H9 (cell line): ENCODE data around the gene RGS6. TPM values are rescaled to one million over a fixed set of nuclear protein-coding genes. Genes with fewer than 3 reads are reported as not detected.

Experiments used
- DNase-seq: peaks from one replicate; pipeline ENCODE4 v3.0.0-alpha.2; 2017
- H2AFZ ChIP-seq: one replicate; pipeline ENCODE4 v1.6.1; 2013; ENCODE audit warnings: mild to moderate bottlenecking, low read length, control low read depth, moderate library complexity
- H2AK5ac ChIP-seq: 2 replicates; pipeline ENCODE4 v1.6.1; 2013; ENCODE audit warnings: low read length, control low read depth, mixed read lengths; ENCODE audit not compliant: insufficient read length
- H2BK120ac ChIP-seq: one replicate; pipeline ENCODE4 v1.6.1; 2013; ENCODE audit warnings: low read depth, mild to moderate bottlenecking, low read length, control low read depth, inconsistent platforms; ENCODE audit not compliant: poor library complexity, severe bottlenecking
- H2BK12ac ChIP-seq: 2 replicates; pipeline ENCODE4 v1.6.1; 2013; ENCODE audit warnings: low read length, control low read depth, mixed read lengths, low read depth; ENCODE audit not compliant: insufficient read length
- H2BK15ac ChIP-seq: 2 replicates; pipeline ENCODE4 v1.6.1; 2013; ENCODE audit warnings: low read depth, low read length, control low read depth
- H2BK20ac ChIP-seq: one replicate; pipeline ENCODE4 v1.6.1; 2013; ENCODE audit warnings: low read depth, mild to moderate bottlenecking, low read length, control low read depth, inconsistent platforms; ENCODE audit not compliant: poor library complexity, severe bottlenecking
- H2BK5ac ChIP-seq: 2 replicates; pipeline ENCODE4 v1.6.1; 2013; ENCODE audit warnings: low read length, control low read depth, mixed read lengths; ENCODE audit not compliant: insufficient read length
- H3K14ac ChIP-seq: 2 replicates; pipeline ENCODE4 v1.6.1; 2013; ENCODE audit warnings: low read length, control low read depth; ENCODE audit not compliant: insufficient read depth
- H3K18ac ChIP-seq: 2 replicates; pipeline ENCODE4 v1.6.1; 2013; ENCODE audit warnings: low read depth, mild to moderate bottlenecking, mixed read lengths, low read length, control low read depth; ENCODE audit not compliant: insufficient read length
- H3K23ac ChIP-seq: 2 replicates; pipeline ENCODE4 v1.6.1; 2013; ENCODE audit warnings: low read length, control low read depth, mixed read lengths, low read depth; ENCODE audit not compliant: insufficient read length
- H3K23me2 ChIP-seq: 2 replicates; pipeline ENCODE4 v1.6.1; 2013; ENCODE audit warnings: low read depth, mild to moderate bottlenecking, mixed read lengths, low read length, control low read depth; ENCODE audit not compliant: insufficient read length, poor library complexity, severe bottlenecking
- H3K27ac ChIP-seq: 2 replicates; pipeline ENCODE4 v1.5.1; 2013; ENCODE audit warnings: low read length, control low read depth, mixed read lengths, low read depth; ENCODE audit not compliant: insufficient read length
- H3K27me3 ChIP-seq: 2 replicates; pipeline ENCODE4 v1.6.1; 2013; ENCODE audit warnings: low read length, control low read depth, inconsistent platforms; ENCODE audit not compliant: insufficient read depth
- H3K4ac ChIP-seq: 2 replicates; pipeline ENCODE4 v1.6.1; 2013; ENCODE audit warnings: low read depth, mild to moderate bottlenecking, control low read depth, inconsistent platforms, low read length, moderate library complexity
- H3K4me1 ChIP-seq: 2 replicates; pipeline ENCODE4 v1.6.1; 2013; ENCODE audit warnings: low read length, control low read depth, inconsistent platforms; ENCODE audit not compliant: insufficient read depth
- H3K4me2 ChIP-seq: 2 replicates; pipeline ENCODE4 v1.6.1; 2013; ENCODE audit warnings: low read length, control low read depth, mixed read lengths; ENCODE audit not compliant: insufficient read length, insufficient read depth
- H3K56ac ChIP-seq: 2 replicates; pipeline ENCODE4 v1.6.1; 2013; ENCODE audit warnings: low read depth, mild to moderate bottlenecking, mixed read lengths, low read length, control low read depth; ENCODE audit not compliant: insufficient read length
- H3K79me1 ChIP-seq: 2 replicates; pipeline ENCODE4 v1.6.1; 2013; ENCODE audit warnings: low read depth, mild to moderate bottlenecking, moderate library complexity, low read length, control low read depth, inconsistent platforms; ENCODE audit not compliant: insufficient read depth, poor library complexity, severe bottlenecking
- H3K79me2 ChIP-seq: 2 replicates; pipeline ENCODE4 v1.6.1; 2013; ENCODE audit warnings: low read length, control low read depth, inconsistent platforms; ENCODE audit not compliant: insufficient read depth
- H3K9ac ChIP-seq: 2 replicates; pipeline ENCODE4 v1.6.1; 2013; ENCODE audit warnings: low read length, control low read depth, mixed read lengths; ENCODE audit not compliant: insufficient read length; ENCODE audit errors: extremely low read depth
- H3K9me3 ChIP-seq: one replicate; pipeline ENCODE4 v1.6.1; 2013; ENCODE audit warnings: low read depth, low read length, inconsistent platforms; ENCODE audit not compliant: control insufficient read depth
- H3T11ph ChIP-seq: one replicate; pipeline ENCODE4 v1.6.1; 2013; ENCODE audit warnings: mild to moderate bottlenecking, low read length, control low read depth, inconsistent platforms
- H4K20me1 ChIP-seq: one replicate; pipeline ENCODE4 v1.6.1; 2013; ENCODE audit not compliant: control insufficient read depth, insufficient read length, insufficient read depth
- H4K5ac ChIP-seq: 2 replicates; pipeline ENCODE4 v1.6.1; 2013; ENCODE audit warnings: low read depth, mild to moderate bottlenecking, mixed read lengths, low read length, control low read depth; ENCODE audit not compliant: insufficient read length
- H4K8ac ChIP-seq: replicated peaks from 2 replicates; pipeline ENCODE4 v1.6.1; 2013; ENCODE audit warnings: low read length, control low read depth, mixed read lengths, low read depth; ENCODE audit not compliant: insufficient read length
- H4K91ac ChIP-seq: 2 replicates; pipeline ENCODE4 v1.6.1; 2013; ENCODE audit warnings: low read depth, mild to moderate bottlenecking, moderate library complexity, mixed read lengths, low read length, control low read depth; ENCODE audit not compliant: insufficient read length
- H3K27ac Mint-ChIP-seq, 3 experiments: 2 replicates in 2 of 3; 3 replicates in 1 of 3; pipeline ENCODE4 v1.8.0; 2020 to 2021; ENCODE audit warnings: mixed read lengths in 3 of 3, mild to moderate bottlenecking in 1 of 3, moderate library complexity in 1 of 3
- H3K27me3 Mint-ChIP-seq: 2 replicates; pipeline ENCODE4 v1.8.0; 2021; ENCODE audit warnings: low read depth, mild to moderate bottlenecking, moderate library complexity, mixed read lengths
- H3K36me3 Mint-ChIP-seq, 3 experiments: 2 replicates in 2 of 3; 3 replicates in 1 of 3; pipeline ENCODE4 v1.8.0; 2020 to 2021; ENCODE audit warnings: low read depth in 3 of 3, mixed read lengths in 3 of 3; ENCODE audit not compliant: insufficient read depth in 1 of 3
- H3K4me1 Mint-ChIP-seq, 2 experiments: 2 replicates each; pipeline ENCODE4 v1.8.0; 2020; ENCODE audit warnings: mixed read lengths in 2 of 2
- H3K4me3 Mint-ChIP-seq, 2 experiments: 2 replicates in 1 of 2; 3 replicates in 1 of 2; pipeline ENCODE4 v1.8.0; 2020 to 2021; ENCODE audit warnings: mild to moderate bottlenecking in 2 of 2, mixed read lengths in 2 of 2, moderate library complexity in 1 of 2
- H3K9me3 Mint-ChIP-seq, 2 experiments: 2 replicates in 1 of 2; 3 replicates in 1 of 2; pipeline ENCODE4 v1.8.0; 2020; ENCODE audit warnings: mild to moderate bottlenecking in 2 of 2, mixed read lengths in 2 of 2, moderate library complexity in 1 of 2
- WGBS: extraction: QIAGEN DNeasy Blood & Tissue Kit; methylation state at CpG from one replicate; pipeline ENCODE4 v1.1.7; 2013; ENCODE audit warnings: missing lambda C conversion rate, low lambda C conversion rate, mixed read lengths; ENCODE audit not compliant: insufficient read length; ENCODE audit errors: extremely low coverage; 5-methylcytosine and 5-hydroxymethylcytosine counted together
- total RNA-seq: library from RNA; stranded (reverse); gene quantifications from 2 replicates; pipeline ENCODE4 v1.2.1, GENCODE V29; 2021
- TF ChIP-seq, protein P1 (sequence below): fragments of 200-600 bp; sonication (generic); conservative IDR thresholded peaks from 3 replicates; pipeline ENCODE4 v1.8.0; 2021; ENCODE audit warnings: antibody characterized with exemption, mild to moderate bottlenecking

RGS6 gene
- total RNA-seq, 1 experiment from 2014 or later, result 3.0 TPM

DNA sequence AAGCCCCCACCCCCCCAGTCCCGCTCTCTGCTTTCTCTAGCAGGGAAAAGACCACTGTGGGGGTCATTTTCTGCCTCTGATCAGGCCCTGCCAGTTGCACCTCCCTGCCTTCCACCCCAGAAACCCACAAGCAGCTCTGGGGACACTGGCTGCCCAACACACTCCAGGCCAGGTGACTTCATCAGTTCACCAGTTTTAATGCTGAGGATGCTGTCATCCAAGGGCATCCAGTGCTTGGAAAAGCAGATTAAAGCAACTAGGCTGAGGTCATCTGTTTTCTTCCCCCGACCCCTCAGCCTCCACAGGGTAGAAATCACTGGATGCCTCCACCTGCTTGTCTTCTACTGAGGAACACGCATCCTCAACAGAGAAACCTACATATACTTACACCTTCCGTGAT lies 679.3 kb downstream of the RGS6 start:
- Mint-ChIP-seq H3K36me3 (no peaks in the 10 kb centered on the region; a peak in 1 of 7 replicates), H3K4me1 (peaks cover 4 to 10% of the 10 kb centered on the region in 2 experiments; a peak in 2 of 4 replicates), H3K27ac (no peak overlapping the region), H3K27me3 (peaks cover 10% of the 10 kb centered on the region), H3K9me3 (no peaks in the 10 kb centered on the region; a peak in 1 of 5 replicates), H3K4me3 (no peak overlapping the region)
- Histone ChIP-seq H3K23me2 (no peaks in the 10 kb centered on the region), H3K9me3 (no peaks in the 10 kb centered on the region), H3K18ac (no peak overlapping the region), H3K14ac (no peak overlapping the region), H3K23ac (no peak overlapping the region), H2BK15ac (no peak overlapping the region), H4K8ac (no peak overlapping the region), H3K79me2 (no peaks in the 10 kb centered on the region), H3K4me1 (no peaks in the 10 kb centered on the region), H2BK12ac (no peak overlapping the region), H4K20me1 (no peaks in the 10 kb centered on the region), H3K4me2 (no peak overlapping the region), H3K79me1 (no peaks in the 10 kb centered on the region), H3K27me3 (no peaks in the 10 kb centered on the region), H3K56ac (no peak overlapping the region), H2BK120ac (no peak overlapping the region), H3K9ac (no peak overlapping the region), H4K5ac (no peak overlapping the region), H3K4ac (no peak overlapping the region), H2BK20ac (no peak overlapping the region), H2AFZ (no peak overlapping the region), H2AK5ac (no peak overlapping the region), H2BK5ac (no peak overlapping the region), H3T11ph (no peak overlapping the region), H4K91ac (no peak overlapping the region), H3K27ac (no peak overlapping the region)
- no CpG with 5 or more reads among the region's 4 CpGs for WGBS
- peak; percentile 6 for DNase-seq
- TF ChIP-seq, protein P1, sequence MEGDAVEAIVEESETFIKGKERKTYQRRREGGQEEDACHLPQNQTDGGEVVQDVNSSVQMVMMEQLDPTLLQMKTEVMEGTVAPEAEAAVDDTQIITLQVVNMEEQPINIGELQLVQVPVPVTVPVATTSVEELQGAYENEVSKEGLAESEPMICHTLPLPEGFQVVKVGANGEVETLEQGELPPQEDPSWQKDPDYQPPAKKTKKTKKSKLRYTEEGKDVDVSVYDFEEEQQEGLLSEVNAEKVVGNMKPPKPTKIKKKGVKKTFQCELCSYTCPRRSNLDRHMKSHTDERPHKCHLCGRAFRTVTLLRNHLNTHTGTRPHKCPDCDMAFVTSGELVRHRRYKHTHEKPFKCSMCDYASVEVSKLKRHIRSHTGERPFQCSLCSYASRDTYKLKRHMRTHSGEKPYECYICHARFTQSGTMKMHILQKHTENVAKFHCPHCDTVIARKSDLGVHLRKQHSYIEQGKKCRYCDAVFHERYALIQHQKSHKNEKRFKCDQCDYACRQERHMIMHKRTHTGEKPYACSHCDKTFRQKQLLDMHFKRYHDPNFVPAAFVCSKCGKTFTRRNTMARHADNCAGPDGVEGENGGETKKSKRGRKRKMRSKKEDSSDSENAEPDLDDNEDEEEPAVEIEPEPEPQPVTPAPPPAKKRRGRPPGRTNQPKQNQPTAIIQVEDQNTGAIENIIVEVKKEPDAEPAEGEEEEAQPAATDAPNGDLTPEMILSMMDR, result no peak
